AG04449 (cell line): ENCODE results near the gene ACBD6.

Experiments
- CTCF ChIA-PET: fragments of 350-600 bp; formaldehyde crosslinking; extraction: SDS; loops from one replicate; lab custom pipeline; 2021; ENCODE audit warnings: antibody characterized with exemption; lab: Yijun Ruan, JAX
- POLR2A ChIA-PET: fragments of 400-600, 350-600 bp; formaldehyde crosslinking; extraction: SDS; loops from one replicate; lab custom pipeline; 2020; ENCODE audit warnings: antibody characterized with exemption, inconsistent platforms; lab: Yijun Ruan, JAX
- DNase-seq: peaks from one replicate; pipeline ENCODE4 v3.0.0-alpha.2; 2010; ENCODE audit warnings: low read depth, low spot score
- H3K4me3 ChIP-seq: 2 replicates; pipeline ENCODE4 v1.5.1; 2011; ENCODE audit warnings: low read depth, mild to moderate bottlenecking, control low read depth, low read length
- TF ChIP-seq, protein P1 (sequence below): IDR thresholded peaks from one replicate; pipeline ENCODE4 v1.5.1; 2011; ENCODE audit warnings: mild to moderate bottlenecking, moderate library complexity, low read length, control low read depth, inconsistent platforms; ENCODE audit not compliant: insufficient read depth; ENCODE audit errors: missing control alignments

Gene ACBD6

DNA sequence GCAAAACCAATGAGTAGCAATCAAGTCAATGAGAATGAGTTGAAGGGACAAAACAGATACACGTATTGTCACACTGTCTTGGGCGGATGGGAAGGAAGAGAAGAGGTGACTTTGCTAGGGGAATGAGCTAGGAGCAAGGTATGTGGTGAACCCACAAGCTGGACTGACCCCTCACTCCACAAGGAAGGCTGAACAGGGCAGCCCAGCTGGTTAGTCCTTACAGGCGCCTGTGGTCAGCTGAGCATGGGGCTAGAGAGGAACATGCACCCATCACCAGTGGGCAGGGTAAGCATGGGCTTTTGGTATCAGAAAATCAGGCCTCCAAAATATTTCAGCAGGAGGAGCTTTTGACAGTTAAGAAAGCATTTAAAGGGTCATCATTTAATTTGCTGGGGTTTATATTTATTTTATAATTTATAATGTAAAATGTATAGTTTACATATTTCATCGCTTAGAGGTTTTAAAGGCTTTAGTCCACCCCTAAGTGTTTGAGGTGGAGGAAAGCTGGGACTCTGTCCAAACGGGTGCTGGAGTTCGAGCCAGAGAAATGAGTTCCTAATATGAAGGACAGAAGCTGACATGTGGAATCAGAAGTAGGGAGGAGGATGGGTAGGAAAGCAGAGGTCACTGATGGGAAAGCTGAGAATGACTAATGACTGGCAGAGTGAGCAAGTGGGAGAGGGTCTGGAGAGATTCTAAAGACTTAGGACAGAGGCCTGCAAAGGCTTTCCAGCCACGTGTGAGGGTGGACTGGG lies 22.0 kb upstream of the ACBD6 start:
- H3K4me3 ChIP-seq, result no peak overlapping the region
- TF ChIP-seq, protein P1, sequence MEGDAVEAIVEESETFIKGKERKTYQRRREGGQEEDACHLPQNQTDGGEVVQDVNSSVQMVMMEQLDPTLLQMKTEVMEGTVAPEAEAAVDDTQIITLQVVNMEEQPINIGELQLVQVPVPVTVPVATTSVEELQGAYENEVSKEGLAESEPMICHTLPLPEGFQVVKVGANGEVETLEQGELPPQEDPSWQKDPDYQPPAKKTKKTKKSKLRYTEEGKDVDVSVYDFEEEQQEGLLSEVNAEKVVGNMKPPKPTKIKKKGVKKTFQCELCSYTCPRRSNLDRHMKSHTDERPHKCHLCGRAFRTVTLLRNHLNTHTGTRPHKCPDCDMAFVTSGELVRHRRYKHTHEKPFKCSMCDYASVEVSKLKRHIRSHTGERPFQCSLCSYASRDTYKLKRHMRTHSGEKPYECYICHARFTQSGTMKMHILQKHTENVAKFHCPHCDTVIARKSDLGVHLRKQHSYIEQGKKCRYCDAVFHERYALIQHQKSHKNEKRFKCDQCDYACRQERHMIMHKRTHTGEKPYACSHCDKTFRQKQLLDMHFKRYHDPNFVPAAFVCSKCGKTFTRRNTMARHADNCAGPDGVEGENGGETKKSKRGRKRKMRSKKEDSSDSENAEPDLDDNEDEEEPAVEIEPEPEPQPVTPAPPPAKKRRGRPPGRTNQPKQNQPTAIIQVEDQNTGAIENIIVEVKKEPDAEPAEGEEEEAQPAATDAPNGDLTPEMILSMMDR, result no peak
- no peak for DNase-seq
- CTCF ChIA-PET, result interaction anchor here (1.0 to 2.7 kb wide), 5 partner anchors 9 to 642 kb away, joined by 3 to 17 read pairs (median 5); no protein-coding TSS in a partner anchor
- POLR2A ChIA-PET, result no interaction called here

DNA sequence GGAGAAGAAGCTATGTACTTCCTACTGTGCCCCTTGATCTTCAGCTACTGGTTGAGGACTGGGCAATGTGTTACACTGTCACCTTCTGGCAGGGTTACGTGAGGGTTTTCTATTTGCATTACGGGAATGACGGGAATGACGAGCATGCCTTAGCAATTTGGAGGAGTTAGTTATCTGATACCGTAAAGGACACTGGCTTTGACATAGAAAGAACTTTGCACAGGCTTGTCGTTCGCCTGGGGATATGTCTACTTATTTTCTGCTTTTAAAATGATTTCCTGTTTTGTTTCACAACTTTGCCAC lies 19.8 kb upstream of the ACBD6 start:
- ChIA-PET CTCF (interaction anchor here (1.6 to 12.2 kb wide), 3 partner anchors 8 to 341 kb away, joined by 5 to 249 read pairs (median 14); no protein-coding TSS in a partner anchor), POLR2A (no interaction called here)
- no peak for DNase-seq
- no peak overlapping the region for H3K4me3 ChIP-seq
- TF ChIP-seq, protein P1, result no peak

DNA sequence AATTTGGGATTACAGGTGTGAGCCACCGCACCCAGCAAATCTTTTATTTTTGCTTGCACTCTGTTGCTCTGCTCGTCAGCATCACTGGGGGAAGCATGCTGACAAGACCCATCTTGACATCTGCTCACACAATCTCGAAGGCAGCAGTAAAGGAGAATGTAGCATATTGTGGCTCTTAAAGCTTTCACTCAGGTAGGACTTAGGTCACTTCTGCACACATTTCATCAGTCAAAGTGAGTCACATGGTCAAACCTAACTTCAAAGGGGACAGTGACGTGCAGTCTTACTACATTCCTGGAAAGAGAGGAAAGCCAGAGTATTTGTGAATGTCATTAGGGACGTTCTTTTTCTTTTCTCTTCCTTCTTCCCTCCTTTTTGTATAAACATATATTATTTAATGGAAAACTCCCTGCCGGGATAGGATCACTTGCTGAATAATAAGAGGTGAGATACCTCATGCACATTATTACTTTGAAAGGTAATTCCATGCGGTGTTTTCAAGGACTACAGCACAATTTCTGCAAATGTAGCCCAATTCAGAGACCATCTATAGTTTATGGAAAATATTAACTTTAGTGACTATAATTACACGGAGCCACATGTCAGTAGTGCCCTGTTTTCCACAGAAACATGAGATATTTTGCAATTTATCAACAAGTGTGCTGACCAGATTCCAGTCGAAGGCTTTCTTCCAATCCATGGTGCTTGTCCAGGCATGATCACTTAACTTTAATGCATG lies 19.3 kb upstream of the ACBD6 start:
- CTCF ChIA-PET, result interaction anchor here (1.6 to 12.2 kb wide), 3 partner anchors 9 to 341 kb away, joined by 5 to 249 read pairs (median 14); no protein-coding TSS in a partner anchor
- TF ChIP-seq, protein P1, result no peak
- POLR2A ChIA-PET, result no interaction called here
- H3K4me3 ChIP-seq, result no peak overlapping the region
- DNase-seq, result no peak

DNA sequence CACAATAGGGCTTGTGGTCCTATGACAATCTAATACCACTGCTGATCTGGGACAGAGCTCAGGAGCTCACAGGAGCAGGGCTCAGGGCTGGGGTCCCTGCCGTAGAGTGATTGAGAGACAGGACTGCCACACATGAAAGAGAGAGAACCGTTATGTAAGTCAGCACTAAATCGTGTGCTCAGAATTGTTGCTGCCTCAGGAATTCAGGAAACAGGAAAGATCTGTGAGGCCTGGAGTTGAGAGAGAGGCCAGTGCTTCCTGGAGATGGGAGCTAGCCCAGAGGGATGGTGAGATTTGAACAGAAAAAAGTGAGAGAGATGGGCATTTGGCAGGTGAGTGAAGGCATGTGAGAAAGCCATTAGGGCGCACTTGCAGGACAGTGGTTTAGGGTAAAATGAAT lies 17.5 kb upstream of the ACBD6 start:
- H3K4me3 ChIP-seq, result no peak overlapping the region
- TF ChIP-seq, protein P1, result no peak
- no peak for DNase-seq
- ChIA-PET POLR2A (no interaction called here), CTCF (interaction anchor here (1.4 to 12.2 kb wide), 3 partner anchors 8 to 343 kb away, joined by 6 to 249 read pairs (median 7); no protein-coding TSS in a partner anchor)

- DNase-seq, result no peak
- TF ChIP-seq, protein P1, result peak; percentile 68
- no peak overlapping the region for H3K4me3 ChIP-seq
- POLR2A ChIA-PET, result interaction anchor here (0.5 to 1.1 kb wide), 2 partner anchors 21 to 434 kb away, joined by 3 read pairs; no protein-coding TSS in a partner anchor
- CTCF ChIA-PET, result interaction anchor here (0.7 to 12.2 kb wide), 47 partner anchors 9 to 652 kb away, joined by 3 to 249 read pairs (median 4); partner anchors contain the start of gene ACBD6
Observed at GRCh38 chr1:180515857-180516388, 13.5 kb upstream of the ACBD6 start.
